Omental fat pad (tissue), 4 donors: ENCODE measurements around the gene MYH10. TPM values are rescaled to one million over a fixed set of nuclear protein-coding genes. Genes with fewer than 3 reads are reported as not detected.

Experiments
- ATAC-seq: fragments of 150-250 bp; one replicate; pipeline ENCODE4 v1.9.1; 2016; ENCODE audit warnings: mild to moderate bottlenecking, moderate library complexity; ENCODE audit not compliant: low FRiP score
- DNase-seq: peaks from one replicate; pipeline ENCODE4 v3.0.0-alpha.2; 2019; ENCODE audit warnings: low spot score
- CTCF ChIP-seq, 3 donors: fragments of 450-650 bp; IDR thresholded peaks; one replicate each; pipeline ENCODE4 v1.5.1; 2016 to 2017; ENCODE audit warnings: antibody characterized with exemption in 3 of 3, mild to moderate bottlenecking in 3 of 3, moderate library complexity in 2 of 3
- total RNA-seq, 4 donors: library from RNA; depleted of rRNA; stranded (reverse); fragments of >200 nt; gene quantifications; one replicate each; pipeline ENCODE4 v1.1.0, GENCODE V29; 2016

The MYH10 gene
- total RNA-seq, 4 donors from 2014 or later = 41.1 to 99.3 (median 51.8) TPM

- ATAC-seq (no peak), DNase-seq (no peak)
- no peak for TF ChIP-seq CTCF (IDR thresholded peaks at IDR 0.05)
Observed at GRCh38 chr17:8563981-8564602, 66.4 kb downstream of the MYH10 start.

GRCh38 chr17:8563024-8563776, 67.3 kb downstream of the MYH10 start:
- ATAC-seq = no peak
- no peak for DNase-seq
- no peak for TF ChIP-seq CTCF (IDR thresholded peaks at IDR 0.05)

GRCh38 chr17:8558144-8558543, 72.4 kb downstream of the MYH10 start:
- DNase-seq (no peak), ATAC-seq (no peak)
- TF ChIP-seq CTCF (IDR thresholded peaks at IDR 0.05) = no peak

- TF ChIP-seq CTCF (IDR thresholded peaks at IDR 0.05) = no peak
- no peak for ATAC-seq
Observed at GRCh38 chr17:8557176-8557806, 73.2 kb downstream of the MYH10 start.

GRCh38 chr17:8556074-8556473, 74.5 kb downstream of the MYH10 start:
- DNase-seq (no peak), ATAC-seq (no peak)
- no peak for TF ChIP-seq CTCF (IDR thresholded peaks at IDR 0.05)

More at GRCh38 chr17:8557176-8557806, 73.2 kb downstream of the MYH10 start:
- DNase-seq = no peak

GRCh38 chr17:8555062-8555461, 75.5 kb downstream of the MYH10 start:
- no peak for DNase-seq
- TF ChIP-seq CTCF (IDR thresholded peaks at IDR 0.05) = no peak
- no peak for ATAC-seq
